A673 (cell line): ENCODE results near the gene CAMK1D.

ENCODE experiments used
- EZH2 ChIP-seq: fragments of 200-600 bp; sonication (generic); IDR thresholded peaks from 2 replicates; pipeline ENCODE4 v1.6.1; 2017; ENCODE audit warnings: borderline replicate concordance, low read depth, mild to moderate bottlenecking, mixed read lengths, antibody characterized with exemption, low read length; ENCODE audit not compliant: poor library complexity, severe bottlenecking
- TF ChIP-seq, protein P1 (sequence below): fragments of 300-800, 200-600 bp; sonication (generic); conservative IDR thresholded peaks from 2 replicates; pipeline ENCODE4 v1.5.1; 2017; ENCODE audit warnings: low read depth, mild to moderate bottlenecking, antibody characterized with exemption, low read length, moderate library complexity, mixed read lengths

DNA sequence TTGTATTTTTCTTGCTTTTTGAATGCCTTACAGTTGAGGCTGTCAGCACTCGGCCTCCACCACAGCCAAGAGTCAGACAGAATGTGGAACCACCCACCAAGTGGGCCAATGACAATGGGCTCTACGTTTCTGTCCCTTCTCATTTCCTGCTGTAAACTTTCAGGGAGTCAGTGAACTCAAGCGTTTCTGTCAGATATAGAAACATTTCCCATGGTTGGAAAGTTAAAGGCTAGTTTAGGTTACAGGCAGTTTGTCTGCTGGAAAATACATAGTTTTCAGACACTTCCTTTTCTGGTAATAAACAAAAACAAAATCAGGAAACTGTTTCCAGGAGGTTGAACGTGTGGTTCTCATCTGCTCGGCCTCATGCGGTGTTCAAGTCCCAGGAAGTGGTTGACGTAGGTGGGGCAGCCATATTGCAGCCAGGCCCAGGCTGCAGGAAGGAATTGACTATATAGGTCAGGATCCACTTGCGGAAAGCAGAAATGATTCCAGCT, 245.1 kb downstream of the CAMK1D start:
- no peak for TF ChIP-seq EZH2
- TF ChIP-seq, protein P1, sequence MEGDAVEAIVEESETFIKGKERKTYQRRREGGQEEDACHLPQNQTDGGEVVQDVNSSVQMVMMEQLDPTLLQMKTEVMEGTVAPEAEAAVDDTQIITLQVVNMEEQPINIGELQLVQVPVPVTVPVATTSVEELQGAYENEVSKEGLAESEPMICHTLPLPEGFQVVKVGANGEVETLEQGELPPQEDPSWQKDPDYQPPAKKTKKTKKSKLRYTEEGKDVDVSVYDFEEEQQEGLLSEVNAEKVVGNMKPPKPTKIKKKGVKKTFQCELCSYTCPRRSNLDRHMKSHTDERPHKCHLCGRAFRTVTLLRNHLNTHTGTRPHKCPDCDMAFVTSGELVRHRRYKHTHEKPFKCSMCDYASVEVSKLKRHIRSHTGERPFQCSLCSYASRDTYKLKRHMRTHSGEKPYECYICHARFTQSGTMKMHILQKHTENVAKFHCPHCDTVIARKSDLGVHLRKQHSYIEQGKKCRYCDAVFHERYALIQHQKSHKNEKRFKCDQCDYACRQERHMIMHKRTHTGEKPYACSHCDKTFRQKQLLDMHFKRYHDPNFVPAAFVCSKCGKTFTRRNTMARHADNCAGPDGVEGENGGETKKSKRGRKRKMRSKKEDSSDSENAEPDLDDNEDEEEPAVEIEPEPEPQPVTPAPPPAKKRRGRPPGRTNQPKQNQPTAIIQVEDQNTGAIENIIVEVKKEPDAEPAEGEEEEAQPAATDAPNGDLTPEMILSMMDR = no peak
